ENCODE data around the gene P3R3URF. TPM values are rescaled to one million over a fixed set of nuclear protein-coding genes. Genes with fewer than 3 reads are reported as not detected.

P3R3URF gene
- total and polyA plus RNA-seq, 9 of the 15 experiments (the other 6 are each of a cell fraction or from before 2014, with no cell fraction given): not detected

- Histone ChIP-seq H3K4me2 (ENCODE audit: insufficient read depth, low read length) (no peak overlapping the region), H3K79me2 (ENCODE audit: control insufficient read depth, insufficient read depth, low read length) (no peaks in the 10 kb centered on the region), H3K4me3 (no peak overlapping the region), H4K20me1 (replicated peaks; ENCODE audit: control insufficient read depth, insufficient read depth, low read length) (no peaks in the 10 kb centered on the region; the same call in 1 of the 2 replicates), H3K36me3 (ENCODE audit: control insufficient read depth, insufficient read depth, low read length) (peaks cover 7% of the 10 kb centered on the region; the same call in 2 of the 3 replicates), H3K27ac (ENCODE audit: extremely low read depth, low read depth, low read length) (no peak overlapping the region), H3K4me1 (replicated peaks in 1 of 2; ENCODE audit: control insufficient read depth in 2 of 2, insufficient read depth in 2 of 2, low read length in 2 of 2) (peaks cover 19 to 22% of the 10 kb centered on the region in 2 experiments), H3K9ac (ENCODE audit: insufficient read depth in 1 of 2, low read depth in 2 of 2, low read length in 2 of 2) (no peak overlapping the region), H3K27me3 (ENCODE audit: control insufficient read depth in 2 of 2, insufficient read depth in 2 of 2, low read length in 2 of 2) (no peaks in the 10 kb centered on the region), H2AFZ (ENCODE audit: low read depth, low read length) (no peak overlapping the region), H3K9me3 (replicated peaks; ENCODE audit: control insufficient read depth, insufficient read depth, low read depth, low read length) (no peaks in the 10 kb centered on the region), H3K9me1 (ENCODE audit: control insufficient read depth, insufficient read depth, low read length) (peaks cover 5% of the 10 kb centered on the region)
- no TSS peak for BruUV-seq (replicated peaks)
- CTCF ChIA-PET (ENCODE audit: low intra/inter-chr PET ratio): interaction anchor here (2.3 kb wide), 1 partner anchor 146 kb away, joined by 6 read pairs; no protein-coding TSS in a partner anchor
- DNase-seq (ENCODE audit: extremely low read depth in 1 of 4, low spot score in 3 of 4) (no peak), ATAC-seq (no peak), FAIRE-seq (no peak)
- WGBS (ENCODE audit: insufficient coverage, low coverage, missing lambda C conversion rate): 32% methylated on average over 8 of the region's 8 CpGs
- intact Hi-C loops (cut with micrococcal nuclease) (loop anchor here (5.0 kb wide), 1 partner anchor 164 kb away; no protein-coding TSS in a partner anchor), in situ Hi-C loops (cut with MboI) (loop anchor here (25.0 kb wide), 1 partner anchor 546 kb away; no protein-coding TSS in a partner anchor)
- POLR2A ChIA-PET: interaction anchor here (0.6 to 4.1 kb wide), 16 partner anchors 8 to 661 kb away, joined by 3 to 19 read pairs (median 4); partner anchors contain the start of genes PIK3R3, PRDX1 and TSPAN1
- TF ChIP-seq ZHX1 (conservative IDR thresholded peaks at IDR 0.05; ENCODE audit: low read length) (no peak), NFYB (IDR thresholded peaks at IDR 0.05; ENCODE audit: extremely low read depth, insufficient read length) (peak; percentile 26), JUND (IDR thresholded peaks at IDR 0.05; ENCODE audit: borderline replicate concordance, low read depth, low read length) (no peak), JUND (tag; IDR thresholded peaks at IDR 0.05; ENCODE audit: borderline replicate concordance, low read depth, low read length) (no peak), SPI1 (IDR thresholded peaks at IDR 0.05; ENCODE audit: borderline replicate concordance, low read depth, low read length) (0 out of 2 replicates have a peak, but pooled peaks have one; percentile 35), GTF3C2 (IDR thresholded peaks at IDR 0.05; ENCODE audit: borderline replicate concordance, extremely low read depth, insufficient read length) (no peak), NFIC (IDR thresholded peaks at IDR 0.05) (peak; percentile 55), NR0B1 (IDR thresholded peaks at IDR 0.05; ENCODE audit: partially characterized antibody) (no peak), THAP12 (CRISPR knock-in tag; IDR thresholded peaks at IDR 0.05) (no peak), FOSL1 (tag; conservative IDR thresholded peaks at IDR 0.05) (peak; percentile 47)
Observed at GRCh38 chr1:46183079-46183847, 7.0 kb upstream of the P3R3URF start.
